OCI-LY7 (cell line): ENCODE data around the gene LRRC2.

Experiments
- EZH2phosphoT487 ChIP-seq: fragments of 200-600 bp; sonication (generic); IDR thresholded peaks from 2 replicates; pipeline ENCODE4 v1.6.1; 2018; ENCODE audit warnings: low read depth, borderline replicate concordance, mild to moderate bottlenecking, mixed run types, antibody characterized with exemption, low read length, moderate library complexity, mixed read lengths
- TF ChIP-seq, protein P1 (sequence below): fragments of 200-600 bp; sonication (generic); conservative IDR thresholded peaks from 2 replicates; pipeline ENCODE4 v1.5.1; 2014; ENCODE audit warnings: mild to moderate bottlenecking, antibody characterized with exemption, low read length, moderate library complexity, mixed read lengths

DNA sequence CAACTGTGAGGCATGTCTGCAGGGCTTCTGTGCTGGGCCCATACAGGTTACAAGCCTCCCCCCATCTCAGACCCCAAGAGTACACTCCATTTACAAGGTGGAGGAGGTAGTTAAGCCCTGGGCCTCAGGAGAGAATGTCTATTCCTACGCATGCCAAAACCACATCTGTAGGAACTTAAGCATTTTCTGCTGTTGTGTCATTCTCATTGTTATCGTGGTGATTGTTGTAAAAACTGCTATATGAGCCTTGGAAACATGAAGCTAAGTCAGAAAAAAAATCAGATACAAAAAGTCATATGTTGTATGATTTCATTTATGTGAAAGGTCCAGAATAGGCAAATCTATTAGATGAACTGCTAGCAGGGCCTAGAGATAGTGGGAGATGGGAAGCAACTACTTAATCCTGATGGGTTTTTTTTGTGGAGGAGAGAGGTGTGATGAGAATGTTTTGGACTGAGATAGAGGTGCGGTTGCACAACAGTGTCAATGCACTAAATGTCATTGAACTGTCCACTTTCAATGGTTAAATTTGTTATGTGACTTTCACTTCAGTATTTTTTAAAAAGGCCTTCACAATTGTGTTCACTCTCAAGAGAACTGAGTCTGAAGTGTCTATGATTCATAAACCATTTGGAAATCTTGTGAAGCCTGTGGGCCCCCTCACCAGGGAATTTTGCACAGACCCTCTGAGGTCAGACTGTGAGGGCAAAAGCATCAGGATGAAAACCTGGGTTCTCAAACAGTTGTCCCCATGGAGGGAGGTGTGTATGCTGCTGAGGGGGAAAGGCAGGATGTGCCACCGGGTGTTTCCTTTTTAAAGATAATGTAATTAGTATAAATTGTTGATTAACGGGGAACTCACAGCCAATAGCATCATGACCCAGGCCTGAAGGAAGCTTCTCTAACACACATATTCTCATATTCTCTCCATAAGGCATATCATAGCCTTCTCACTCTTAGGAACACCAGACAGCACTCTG, 65.2 kb downstream of the LRRC2 start:
- TF ChIP-seq, protein P1, sequence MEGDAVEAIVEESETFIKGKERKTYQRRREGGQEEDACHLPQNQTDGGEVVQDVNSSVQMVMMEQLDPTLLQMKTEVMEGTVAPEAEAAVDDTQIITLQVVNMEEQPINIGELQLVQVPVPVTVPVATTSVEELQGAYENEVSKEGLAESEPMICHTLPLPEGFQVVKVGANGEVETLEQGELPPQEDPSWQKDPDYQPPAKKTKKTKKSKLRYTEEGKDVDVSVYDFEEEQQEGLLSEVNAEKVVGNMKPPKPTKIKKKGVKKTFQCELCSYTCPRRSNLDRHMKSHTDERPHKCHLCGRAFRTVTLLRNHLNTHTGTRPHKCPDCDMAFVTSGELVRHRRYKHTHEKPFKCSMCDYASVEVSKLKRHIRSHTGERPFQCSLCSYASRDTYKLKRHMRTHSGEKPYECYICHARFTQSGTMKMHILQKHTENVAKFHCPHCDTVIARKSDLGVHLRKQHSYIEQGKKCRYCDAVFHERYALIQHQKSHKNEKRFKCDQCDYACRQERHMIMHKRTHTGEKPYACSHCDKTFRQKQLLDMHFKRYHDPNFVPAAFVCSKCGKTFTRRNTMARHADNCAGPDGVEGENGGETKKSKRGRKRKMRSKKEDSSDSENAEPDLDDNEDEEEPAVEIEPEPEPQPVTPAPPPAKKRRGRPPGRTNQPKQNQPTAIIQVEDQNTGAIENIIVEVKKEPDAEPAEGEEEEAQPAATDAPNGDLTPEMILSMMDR = no peak
- TF ChIP-seq EZH2phosphoT487 = no peak
